ENCODE results near the gene AMOTL1.

GRCh38 chr11:94857337-94857736 lies 89.2 kb downstream of the AMOTL1 start:
- TF ChIP-seq CTCF (IDR thresholded peaks at IDR 0.05 in 4 of 5, conservative IDR thresholded peaks at IDR 0.05 in 1 of 5) = no peak
- no peak for TF ChIP-seq POLR2A (IDR thresholded peaks at IDR 0.05)
